ENCODE measurements around the gene MRTO4. TPM values are rescaled to one million over a fixed set of nuclear protein-coding genes. Genes with fewer than 3 reads are reported as not detected.
A peak's percentile ranks its signal among the peaks of the same experiment; 100 is the strongest.
"Not testable (repeated sequence)": the region's sequence is repeated elsewhere in the genome, so short reads cannot be mapped to it uniquely, and the experiment has no call there.

The MRTO4 gene
- total RNA-seq, 2 donors from 2014 or later = 65.5 to 139 TPM

DNA sequence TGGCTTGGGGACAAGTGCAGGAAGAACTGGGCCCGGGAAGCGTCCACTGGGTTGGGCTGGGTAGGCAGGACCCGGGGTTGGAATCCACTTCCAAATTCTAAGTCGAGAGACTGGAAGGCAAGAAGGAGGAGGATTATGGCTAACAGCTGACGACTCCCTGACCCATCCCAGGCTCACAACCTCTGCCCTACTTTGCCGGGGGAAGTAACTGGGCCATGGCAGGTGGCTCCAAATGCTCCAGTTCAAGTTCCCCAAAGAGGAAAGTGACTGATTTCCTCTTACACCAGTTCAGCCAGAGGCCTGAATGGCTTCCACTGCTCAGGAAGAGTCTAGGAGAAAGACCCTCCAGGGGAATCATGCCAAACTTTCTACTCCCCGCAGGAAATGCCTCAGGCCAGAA lies 11.7 kb upstream of the MRTO4 start:
- Mint-ChIP-seq H3K9me3 (no peaks in the 10 kb centered on the region), H3K27me3 (no peaks in the 10 kb centered on the region), H3K36me3 (peaks cover 15% of the 10 kb centered on the region), H3K4me1 (ENCODE audit: low read depth in 2 of 2) (peaks cover 3 to 6% of the 10 kb centered on the region in 2 donors), H3K27ac (no peak overlapping the region), H3K4me3 (no peak overlapping the region)
- no peak for DNase-seq (ENCODE audit: low spot score)
- no peak for ATAC-seq

DNA sequence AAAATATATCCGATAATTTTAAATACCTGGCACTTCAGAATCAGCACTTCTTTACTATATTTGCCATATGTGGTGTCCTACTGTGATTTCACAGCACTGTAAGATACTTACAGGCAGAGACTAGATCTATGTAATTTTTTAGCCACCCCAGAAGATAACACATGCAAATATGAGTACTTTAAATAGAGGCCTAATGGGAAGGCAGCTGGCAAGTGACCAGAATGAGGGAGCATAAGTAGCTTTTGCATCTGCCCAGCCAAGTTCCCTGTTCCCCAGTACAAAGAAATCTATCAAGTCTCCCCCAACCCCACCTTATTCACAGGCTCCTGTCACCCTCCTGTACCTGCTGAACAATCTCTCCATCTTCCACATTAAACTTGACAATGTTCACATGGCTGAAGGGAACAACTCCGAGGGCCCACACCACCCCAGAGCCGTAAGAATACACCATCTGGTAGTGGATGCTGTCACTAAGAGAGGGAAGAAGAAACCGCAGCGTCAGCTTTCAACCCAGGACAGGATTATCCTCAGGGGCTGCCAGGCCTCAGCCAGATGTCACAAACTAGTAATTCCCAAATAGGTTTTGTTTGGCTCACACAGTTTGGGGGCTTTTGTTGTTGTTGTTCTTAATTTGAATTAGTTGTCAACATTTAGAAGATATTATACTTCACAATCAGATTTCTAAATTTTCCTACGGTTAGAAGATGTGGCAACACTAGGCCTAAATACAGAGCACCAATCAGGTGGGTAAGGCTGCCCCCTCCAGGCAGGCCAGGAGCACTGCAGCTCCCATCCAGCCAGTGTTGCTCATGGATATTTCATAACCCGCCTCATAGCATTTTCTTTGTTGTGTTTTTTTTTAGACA lies 10.7 kb upstream of the MRTO4 start:
- Mint-ChIP-seq H3K4me1 (ENCODE audit: low read depth in 2 of 2) (peaks cover 3 to 6% of the 10 kb centered on the region in 2 donors), H3K9me3 (no peaks in the 10 kb centered on the region), H3K27me3 (no peaks in the 10 kb centered on the region), H3K27ac (peak overlapping the region in 1 of 2 donors; percentile 41), H3K4me3 (no peak overlapping the region), H3K36me3 (peaks cover 15% of the 10 kb centered on the region)
- DNase-seq (ENCODE audit: low spot score) = peak; percentile 69
- ATAC-seq = peak; percentile 87 to 88

DNA sequence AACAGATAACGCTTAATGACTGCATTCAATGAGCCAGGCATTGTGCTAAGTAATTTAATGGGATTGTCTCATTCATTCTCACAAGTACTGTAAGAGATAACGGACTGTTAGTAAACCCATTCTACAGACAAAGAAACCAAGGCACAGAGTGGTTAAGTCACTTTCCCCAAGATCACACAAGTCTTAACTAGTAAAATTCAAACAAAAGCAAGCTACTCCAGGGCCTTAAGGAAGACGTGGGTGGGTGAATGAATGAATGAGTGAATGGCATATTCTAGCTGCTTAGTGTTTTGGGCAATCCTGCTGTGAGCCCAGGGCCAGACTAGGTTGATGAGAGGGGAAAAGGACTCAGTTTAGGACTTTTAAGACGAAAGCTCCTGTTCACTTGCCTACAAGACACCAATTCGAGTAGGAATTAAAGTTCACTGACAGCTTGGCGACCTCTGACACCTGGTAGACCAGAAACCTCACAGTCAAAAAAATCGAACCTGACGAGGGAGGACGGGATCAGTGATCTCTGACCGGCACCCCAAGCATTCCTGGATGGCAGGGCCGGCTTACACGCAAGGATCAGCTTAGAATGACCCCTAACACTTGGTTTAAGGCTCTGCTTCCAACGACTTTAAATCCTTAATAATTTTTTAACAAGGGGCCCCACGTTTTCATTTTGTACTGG lies 838 bp upstream of the MRTO4 start:
- no peak for ATAC-seq
- H3K36me3 Mint-ChIP-seq = peaks cover 13% of the 10 kb centered on the region
- DNase-seq (ENCODE audit: low spot score) = no peak
- peak overlapping the region; percentile 92 to 93 for H3K27ac Mint-ChIP-seq
- peaks cover 22 to 24% of the 10 kb centered on the region in 2 donors for H3K4me1 Mint-ChIP-seq (ENCODE audit: low read depth in 2 of 2)
- H3K9me3 Mint-ChIP-seq = no peaks in the 10 kb centered on the region
- H3K27me3 Mint-ChIP-seq = no peaks in the 10 kb centered on the region
- peak overlapping the region; percentile 99 for H3K4me3 Mint-ChIP-seq

DNA sequence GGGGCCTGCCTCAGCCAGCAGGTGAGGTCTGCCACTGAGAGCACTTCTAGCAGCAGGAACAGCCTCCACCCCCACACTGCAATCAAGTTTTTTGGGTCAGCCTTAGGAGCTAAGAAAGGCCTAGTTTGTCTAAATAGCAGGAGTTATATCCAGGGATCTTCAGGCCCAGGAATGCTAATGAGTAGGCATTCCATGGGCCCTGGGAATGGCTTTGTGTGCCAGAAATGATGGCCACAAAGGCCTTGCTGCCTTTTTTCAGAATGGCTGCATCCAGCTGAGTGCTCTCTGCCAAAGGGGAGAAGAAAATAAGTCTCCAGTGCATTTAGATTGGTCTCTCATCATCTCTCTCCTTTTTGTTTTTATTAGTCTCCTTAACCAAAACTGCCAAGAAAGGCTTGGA lies 2.8 kb downstream of the MRTO4 start:
- H3K9me3 Mint-ChIP-seq = no peaks in the 10 kb centered on the region
- H3K36me3 Mint-ChIP-seq = peaks cover 13% of the 10 kb centered on the region
- H3K4me3 Mint-ChIP-seq = no peak overlapping the region
- no peak for DNase-seq (ENCODE audit: low spot score)
- H3K27me3 Mint-ChIP-seq = no peaks in the 10 kb centered on the region
- H3K27ac Mint-ChIP-seq = no peak overlapping the region
- ATAC-seq = no peak
- peaks cover 22 to 24% of the 10 kb centered on the region in 2 donors for H3K4me1 Mint-ChIP-seq (ENCODE audit: low read depth in 2 of 2)

DNA sequence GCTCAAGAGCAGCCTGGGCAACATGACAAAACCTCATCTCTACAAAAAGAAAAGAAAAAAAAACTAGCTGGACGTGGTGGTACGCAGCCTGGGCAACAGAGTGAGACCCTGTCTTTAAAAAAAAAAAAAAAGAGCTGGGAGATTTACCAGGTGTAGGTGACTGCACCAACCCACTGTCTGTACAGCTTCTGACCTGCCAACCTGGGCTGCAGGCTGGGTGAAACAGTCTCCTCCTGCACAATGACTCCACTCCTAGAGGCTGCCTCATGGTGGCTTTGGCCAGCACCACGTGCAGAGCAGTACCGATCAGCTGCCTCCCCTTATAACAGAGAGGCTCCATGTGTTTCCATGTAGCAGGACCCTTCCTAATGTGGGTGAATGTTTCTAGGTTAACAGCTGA lies 3.7 kb downstream of the MRTO4 start:
- H3K4me3 Mint-ChIP-seq = no peak overlapping the region

DNA sequence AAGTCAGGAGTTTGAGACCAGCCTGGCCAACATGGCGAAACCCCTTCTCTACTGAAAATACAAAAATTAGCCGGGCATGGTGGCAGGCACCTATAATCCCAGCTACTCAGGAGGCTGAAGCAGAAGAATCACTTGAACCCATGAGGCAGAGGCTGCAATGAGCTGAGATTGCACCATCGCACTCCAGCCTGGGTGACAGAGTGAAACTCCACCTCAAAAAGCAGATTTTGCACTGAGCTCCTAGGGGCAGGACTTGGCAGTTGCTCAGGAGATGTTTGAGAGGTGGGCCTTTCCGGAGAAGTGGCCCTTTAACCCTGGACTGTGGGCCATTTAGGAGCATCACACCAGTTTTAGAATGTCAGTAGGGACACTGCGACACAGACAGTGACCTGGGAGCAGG lies 4.7 kb downstream of the MRTO4 start:
- DNase-seq (ENCODE audit: low spot score); ATAC-seq; H3K27me3 Mint-ChIP-seq; H3K4me3 Mint-ChIP-seq; H3K36me3 Mint-ChIP-seq; H3K9me3 Mint-ChIP-seq; H3K27ac Mint-ChIP-seq: not testable (repeated sequence)
- H3K4me1 Mint-ChIP-seq (ENCODE audit: low read depth in 2 of 2) = peaks cover 12 to 16% of the 10 kb centered on the region in 2 donors

More for the DNA sequence above, 3.7 kb downstream of the MRTO4 start:
- ATAC-seq = no peak
- Mint-ChIP-seq H3K27me3 (no peaks in the 10 kb centered on the region), H3K36me3 (peaks cover 13% of the 10 kb centered on the region), H3K9me3 (no peaks in the 10 kb centered on the region), H3K4me1 (ENCODE audit: low read depth in 2 of 2) (peaks cover 21 to 22% of the 10 kb centered on the region in 2 donors), H3K27ac (no peak overlapping the region)
- DNase-seq (ENCODE audit: low spot score) = no peak

DNA sequence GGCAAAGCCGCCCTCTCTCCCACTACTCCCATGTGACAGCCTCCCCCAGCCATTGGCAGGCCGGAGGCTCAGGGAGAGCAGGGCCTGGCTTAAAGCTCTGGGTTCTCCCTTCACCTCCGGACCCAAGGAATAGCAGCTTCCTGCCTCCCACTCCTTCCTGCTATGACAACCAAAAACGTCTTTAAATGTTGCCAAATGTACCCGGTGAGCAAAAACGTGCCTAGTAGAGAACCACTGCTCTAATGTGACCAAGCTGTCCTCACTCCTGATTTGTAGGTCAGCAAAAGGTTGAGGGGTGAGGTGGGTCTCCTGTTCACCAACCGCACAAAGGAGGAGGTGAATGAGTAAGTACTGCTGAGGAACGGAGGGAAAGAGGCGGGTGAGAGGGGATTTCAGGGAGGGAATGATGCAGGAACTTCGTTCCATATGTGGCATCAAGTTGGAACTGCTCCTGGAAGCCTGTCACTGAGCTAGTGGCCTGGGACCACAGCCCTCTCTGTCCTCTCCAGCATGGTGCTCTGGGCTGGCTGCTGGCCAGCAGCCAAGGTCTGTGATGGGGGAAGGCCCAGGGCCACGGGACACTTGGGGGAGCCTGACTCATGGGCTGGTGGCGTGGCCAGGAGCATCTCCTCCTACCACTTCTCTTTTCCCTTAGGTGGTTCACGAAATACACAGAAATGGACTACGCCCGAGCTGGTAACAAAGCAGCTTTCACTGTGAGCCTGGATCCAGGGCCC lies 5.7 kb downstream of the MRTO4 start:
- H3K4me1 Mint-ChIP-seq (ENCODE audit: low read depth in 2 of 2) = peaks cover 12 to 16% of the 10 kb centered on the region in 2 donors
- H3K27ac Mint-ChIP-seq = peak overlapping the region; percentile 32 to 53
- ATAC-seq (no peak), DNase-seq (ENCODE audit: low spot score) (no peak)
- peaks cover 7% of the 10 kb centered on the region for H3K36me3 Mint-ChIP-seq
- H3K27me3 Mint-ChIP-seq = no peaks in the 10 kb centered on the region
- no peak overlapping the region for H3K4me3 Mint-ChIP-seq
- no peaks in the 10 kb centered on the region for H3K9me3 Mint-ChIP-seq

DNA sequence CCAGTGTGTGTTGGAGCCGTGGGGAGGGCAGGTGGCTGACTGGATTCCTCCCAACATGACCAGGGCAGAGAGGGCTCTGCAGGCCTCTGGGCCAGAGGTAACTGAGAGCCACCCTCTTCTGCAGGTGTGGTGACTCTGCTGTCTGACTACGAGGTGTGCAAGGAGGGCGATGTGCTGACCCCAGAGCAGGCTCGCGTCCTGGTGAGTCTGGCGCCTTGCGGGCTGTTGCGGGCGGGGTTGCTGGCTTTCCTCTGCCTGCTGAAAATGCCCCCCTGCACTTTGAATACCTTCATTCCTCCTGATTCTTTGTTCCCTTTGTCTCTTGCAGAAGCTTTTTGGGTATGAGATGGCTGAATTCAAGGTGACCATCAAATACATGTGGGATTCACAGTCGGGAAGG lies 6.7 kb downstream of the MRTO4 start:
- no peaks in the 10 kb centered on the region for H3K9me3 Mint-ChIP-seq
- no peaks in the 10 kb centered on the region for H3K36me3 Mint-ChIP-seq
- H3K4me1 Mint-ChIP-seq (ENCODE audit: low read depth in 2 of 2) = peaks cover 5 to 10% of the 10 kb centered on the region in 2 donors
- no peak overlapping the region for H3K4me3 Mint-ChIP-seq
- DNase-seq (ENCODE audit: low spot score) (no peak), ATAC-seq (no peak)
- no peaks in the 10 kb centered on the region for H3K27me3 Mint-ChIP-seq
- no peak overlapping the region for H3K27ac Mint-ChIP-seq

DNA sequence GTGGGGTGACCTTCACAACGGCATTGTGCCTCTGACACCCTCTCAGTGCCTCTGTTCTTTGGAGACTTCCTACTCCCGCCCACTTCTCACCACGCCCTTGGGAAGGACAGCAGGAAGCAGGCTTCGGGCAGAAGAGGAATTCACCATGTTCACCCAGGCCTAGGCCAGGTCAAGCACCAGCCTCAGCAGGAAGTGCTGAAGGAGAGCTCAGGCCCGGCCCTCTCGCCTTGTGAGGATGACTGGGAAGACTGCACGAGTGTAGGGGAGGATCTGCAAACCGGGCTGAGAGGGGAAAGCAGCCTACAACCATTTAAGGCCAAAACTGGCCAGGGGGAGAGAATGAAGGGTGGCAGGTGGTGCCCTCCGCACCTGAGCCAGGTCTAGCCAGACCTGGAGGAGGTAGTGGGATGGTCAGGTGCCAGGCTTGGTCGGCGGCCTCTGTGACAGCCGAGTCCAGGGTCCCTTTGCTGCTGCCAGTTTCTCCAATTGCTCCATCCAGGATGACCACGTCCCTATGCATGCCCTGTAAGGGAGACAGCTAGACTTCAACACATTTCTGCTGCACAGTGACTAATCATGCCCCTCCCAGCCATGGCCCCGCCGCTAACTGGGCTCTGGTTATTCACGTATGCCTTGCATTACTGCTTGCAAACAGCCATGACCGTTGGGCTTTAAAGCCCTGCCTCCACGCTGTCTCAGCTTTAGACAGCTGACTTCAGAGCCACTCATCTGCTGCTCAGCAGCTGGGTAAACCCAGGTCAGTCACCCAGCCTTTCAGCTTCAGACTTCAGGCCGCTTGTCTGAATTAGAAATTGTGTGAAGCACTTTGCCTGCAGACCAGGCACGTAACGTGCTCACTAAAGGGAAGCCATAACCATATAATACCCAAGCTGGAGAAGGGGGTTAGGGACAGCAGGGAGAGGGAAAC lies 8.9 kb downstream of the MRTO4 start:
- Mint-ChIP-seq H3K36me3 (no peaks in the 10 kb centered on the region), H3K27me3 (no peaks in the 10 kb centered on the region)
- no peak for ATAC-seq

DNA sequence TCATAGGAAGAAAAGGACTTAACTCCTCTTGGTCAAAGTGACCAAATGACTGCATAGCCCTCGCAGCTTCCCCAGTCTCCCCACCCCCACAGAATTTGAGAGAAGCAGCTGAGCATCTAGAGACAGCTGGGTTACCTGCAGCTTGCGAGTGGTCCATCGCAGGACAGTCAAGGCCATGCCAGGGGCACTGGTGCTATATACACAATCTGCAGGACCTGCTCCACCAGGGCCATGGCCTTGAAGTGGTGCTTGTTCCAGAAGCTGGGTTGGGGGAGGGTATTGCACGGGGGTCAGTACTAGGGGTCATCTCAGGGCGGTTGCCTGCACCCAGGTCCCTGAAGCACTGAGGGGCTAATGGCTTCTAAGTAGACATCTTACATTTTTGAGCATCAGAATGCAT lies 10.4 kb downstream of the MRTO4 start:
- no peaks in the 10 kb centered on the region for H3K9me3 Mint-ChIP-seq
- no peak for ATAC-seq
- no peak overlapping the region for H3K27ac Mint-ChIP-seq

More for the DNA sequence above, 8.9 kb downstream of the MRTO4 start:
- Mint-ChIP-seq H3K9me3 (no peaks in the 10 kb centered on the region), H3K27ac (no peak overlapping the region), H3K4me3 (no peak overlapping the region), H3K4me1 (ENCODE audit: low read depth in 2 of 2) (no peaks in the 10 kb centered on the region)
- no peak for DNase-seq (ENCODE audit: low spot score)

DNA sequence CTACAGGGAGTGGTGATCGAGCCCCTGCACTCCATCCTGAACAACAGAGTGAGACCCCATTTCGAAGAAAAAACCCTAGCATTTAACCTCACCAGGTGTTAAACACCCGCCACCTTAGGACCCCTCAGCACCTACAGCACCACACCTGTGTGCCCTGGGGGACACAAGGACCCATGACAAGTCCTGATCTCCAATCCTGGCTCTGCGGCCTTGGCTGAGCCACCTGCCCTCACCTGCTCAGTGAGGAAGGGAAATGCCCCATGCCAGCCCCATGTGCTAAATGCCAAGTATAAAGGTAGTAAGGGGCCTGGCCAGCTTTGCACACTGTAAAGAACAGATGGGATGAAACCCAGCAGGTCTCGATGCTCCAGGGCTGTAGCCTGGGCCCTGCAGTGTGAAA lies 11.1 kb downstream of the MRTO4 start:
- peak in 1 of 2 donors; percentile 7 for ATAC-seq
- no peaks in the 10 kb centered on the region for H3K36me3 Mint-ChIP-seq
- no peak overlapping the region for H3K27ac Mint-ChIP-seq
- no peak overlapping the region for H3K4me3 Mint-ChIP-seq
- H3K9me3 Mint-ChIP-seq = no peaks in the 10 kb centered on the region
- no peaks in the 10 kb centered on the region for H3K4me1 Mint-ChIP-seq (ENCODE audit: low read depth in 2 of 2)
- no peaks in the 10 kb centered on the region for H3K27me3 Mint-ChIP-seq
- DNase-seq (ENCODE audit: low spot score) = no peak

More for the DNA sequence above, 10.4 kb downstream of the MRTO4 start:
- no peak overlapping the region for H3K4me3 Mint-ChIP-seq
- H3K4me1 Mint-ChIP-seq (ENCODE audit: low read depth in 2 of 2) = no peaks in the 10 kb centered on the region
- no peaks in the 10 kb centered on the region for H3K27me3 Mint-ChIP-seq
- no peaks in the 10 kb centered on the region for H3K36me3 Mint-ChIP-seq
- DNase-seq (ENCODE audit: low spot score) = no peak

DNA sequence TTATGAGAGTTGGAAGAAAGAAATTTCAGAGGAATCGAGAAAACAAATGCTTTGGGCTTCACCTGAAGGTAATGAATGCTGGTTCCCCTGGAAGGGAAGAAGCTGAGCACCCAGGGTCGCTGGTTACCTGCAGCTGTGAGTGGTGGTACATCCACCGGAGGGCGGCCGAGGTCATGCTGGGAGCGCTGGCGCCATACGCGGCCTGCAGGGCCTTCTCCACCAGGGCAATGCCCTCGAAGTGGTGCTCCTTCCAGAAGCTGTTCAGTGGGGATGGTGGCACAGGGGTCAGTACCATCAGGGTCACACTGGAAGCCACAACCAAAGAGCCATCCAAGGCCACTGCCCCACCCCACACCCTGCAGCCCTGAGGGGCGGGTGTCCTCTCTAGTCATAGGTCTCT lies 16.8 kb downstream of the MRTO4 start:
- Mint-ChIP-seq H3K4me1 (ENCODE audit: low read depth in 2 of 2) (peaks cover 0 to 5% of the 10 kb centered on the region in 2 donors), H3K9me3 (no peaks in the 10 kb centered on the region), H3K27me3 (peaks cover 7% of the 10 kb centered on the region in 2 donors), H3K36me3 (no peaks in the 10 kb centered on the region), H3K27ac (no peak overlapping the region), H3K4me3 (no peak overlapping the region)
- no peak for DNase-seq (ENCODE audit: low spot score)
- ATAC-seq = no peak

Measured in natural killer cell treated with Interleukin-12 subunit alpha and Interleukin-12 subunit beta and Interleukin-15 and Interleukin-18, amount 100 ng/mL, for 72 hours (primary cell).